GM11168 (cell line): ENCODE results near the gene ROPN1B.
"Not testable (repeated sequence)": the region's sequence is repeated elsewhere in the genome, so short reads cannot be mapped to it uniquely, and the experiment has no call there.

Experiments used
- in situ Hi-C: fragments of 300-500 bp; cut with MboI; formaldehyde crosslinking; loops from one replicate; pipeline ENCODE4 v1.12.0; 2022; ENCODE audit warnings: low sequenced_read_pairs; ENCODE audit not compliant: unreplicated experiment

The ROPN1B gene

DNA sequence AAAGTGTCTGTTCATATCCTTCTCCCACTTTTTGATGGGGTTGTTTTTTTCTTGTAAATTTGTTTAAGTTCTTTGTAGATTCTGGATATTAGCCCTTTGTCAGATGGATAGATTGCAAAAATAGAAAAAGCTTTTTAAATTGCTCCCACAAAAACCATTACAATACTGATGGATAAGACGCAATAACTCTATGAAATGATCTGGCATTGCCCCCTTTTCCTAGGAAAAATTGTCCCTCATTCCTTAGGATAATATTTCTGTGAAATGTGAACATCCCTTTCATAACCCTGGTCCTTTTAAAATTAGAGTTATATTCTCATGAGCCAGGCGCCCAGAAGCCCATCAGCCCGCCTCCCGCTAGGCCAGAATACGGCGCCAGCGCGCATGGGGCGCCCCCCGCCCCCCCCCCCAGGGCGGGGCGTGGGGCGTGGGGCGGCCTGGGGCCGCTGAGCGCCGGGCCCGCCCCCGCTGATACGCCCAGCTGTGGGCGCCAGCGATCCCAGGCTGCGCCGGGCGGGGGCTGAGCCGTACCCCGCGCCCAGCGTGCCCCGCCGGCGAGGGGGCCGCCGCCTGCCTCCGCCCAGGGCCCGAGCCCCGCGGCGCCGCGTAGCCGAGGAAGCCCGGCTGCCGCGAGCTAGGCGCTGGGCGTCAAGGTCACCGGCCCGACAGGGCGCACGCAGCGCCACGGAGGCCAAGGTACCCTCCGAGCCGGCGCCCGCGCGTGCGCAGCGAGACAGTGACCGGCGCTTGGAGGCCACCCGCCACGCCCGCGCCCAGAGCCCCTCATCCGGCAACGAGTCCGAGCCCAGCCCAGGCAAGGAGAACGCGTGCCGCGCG is 11.1 kb upstream of the ROPN1B start:
- in situ Hi-C loops = no loop called here

- in situ Hi-C loops = no loop called here
Measured at GRCh38 chr3:125958511-125959316, 10.3 kb upstream of the ROPN1B start.

- in situ Hi-C loops = no loop called here
Measured at GRCh38 chr3:125959317-125960065, 9.5 kb upstream of the ROPN1B start.

- in situ Hi-C loops = no loop called here
Measured at GRCh38 chr3:125960066-125960424, 8.9 kb upstream of the ROPN1B start.

GRCh38 chr3:125960456-125961288 is 8.3 kb upstream of the ROPN1B start:
- in situ Hi-C loops = no loop called here

DNA sequence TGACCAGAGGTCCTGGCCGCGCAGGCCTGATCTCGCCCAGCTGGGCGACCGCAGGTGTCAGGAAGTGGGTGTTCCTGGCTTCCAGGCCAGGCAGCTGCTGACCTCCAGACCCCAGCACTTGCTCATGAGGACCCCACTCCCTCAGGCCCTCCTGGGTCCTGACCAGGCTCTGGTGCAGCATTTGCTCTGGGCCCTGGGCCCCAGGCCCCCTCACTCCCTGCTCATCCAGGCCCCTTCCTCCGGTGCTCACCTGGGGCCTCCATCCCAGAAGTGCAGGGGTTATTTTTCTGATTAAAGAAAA is 7.7 kb upstream of the ROPN1B start:
- in situ Hi-C loops = no loop called here

- in situ Hi-C loops = not testable (repeated sequence)
Measured at GRCh38 chr3:125963834-125964233, 5.1 kb upstream of the ROPN1B start.

GRCh38 chr3:125965505-125965904 is 3.5 kb upstream of the ROPN1B start:
- in situ Hi-C loops = loop anchor here (5.0 kb wide), 1 partner anchor 1973 kb away; the partner anchor contains the start of gene ROPN1

- in situ Hi-C loops = loop anchor here (5.0 kb wide), 1 partner anchor 1975 kb away; the partner anchor contains the start of gene ROPN1
Measured at GRCh38 chr3:125967156-125967555, 1.8 kb upstream of the ROPN1B start.

DNA sequence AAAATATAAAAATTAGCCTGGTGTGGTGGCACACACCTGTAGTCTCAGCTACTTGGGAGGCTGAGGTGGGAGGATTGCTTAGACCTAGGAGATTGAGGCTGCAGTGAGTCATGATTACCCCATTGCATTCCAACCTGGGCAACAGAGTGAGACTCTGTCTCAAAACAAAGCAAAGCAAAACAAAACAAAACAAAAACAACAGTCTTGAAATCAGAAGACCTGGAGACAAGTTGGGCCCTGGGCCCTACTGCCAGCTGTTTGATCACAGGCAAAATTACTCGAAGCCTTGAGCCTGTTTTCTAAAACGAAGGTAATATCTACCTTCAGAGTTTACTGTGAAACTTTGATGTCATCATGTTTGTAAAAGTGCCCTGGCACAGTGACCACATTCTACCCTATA is 857 bp upstream of the ROPN1B start:
- in situ Hi-C loops = loop anchor here (5.0 kb wide), 1 partner anchor 1976 kb away; the partner anchor contains the start of gene ROPN1

DNA sequence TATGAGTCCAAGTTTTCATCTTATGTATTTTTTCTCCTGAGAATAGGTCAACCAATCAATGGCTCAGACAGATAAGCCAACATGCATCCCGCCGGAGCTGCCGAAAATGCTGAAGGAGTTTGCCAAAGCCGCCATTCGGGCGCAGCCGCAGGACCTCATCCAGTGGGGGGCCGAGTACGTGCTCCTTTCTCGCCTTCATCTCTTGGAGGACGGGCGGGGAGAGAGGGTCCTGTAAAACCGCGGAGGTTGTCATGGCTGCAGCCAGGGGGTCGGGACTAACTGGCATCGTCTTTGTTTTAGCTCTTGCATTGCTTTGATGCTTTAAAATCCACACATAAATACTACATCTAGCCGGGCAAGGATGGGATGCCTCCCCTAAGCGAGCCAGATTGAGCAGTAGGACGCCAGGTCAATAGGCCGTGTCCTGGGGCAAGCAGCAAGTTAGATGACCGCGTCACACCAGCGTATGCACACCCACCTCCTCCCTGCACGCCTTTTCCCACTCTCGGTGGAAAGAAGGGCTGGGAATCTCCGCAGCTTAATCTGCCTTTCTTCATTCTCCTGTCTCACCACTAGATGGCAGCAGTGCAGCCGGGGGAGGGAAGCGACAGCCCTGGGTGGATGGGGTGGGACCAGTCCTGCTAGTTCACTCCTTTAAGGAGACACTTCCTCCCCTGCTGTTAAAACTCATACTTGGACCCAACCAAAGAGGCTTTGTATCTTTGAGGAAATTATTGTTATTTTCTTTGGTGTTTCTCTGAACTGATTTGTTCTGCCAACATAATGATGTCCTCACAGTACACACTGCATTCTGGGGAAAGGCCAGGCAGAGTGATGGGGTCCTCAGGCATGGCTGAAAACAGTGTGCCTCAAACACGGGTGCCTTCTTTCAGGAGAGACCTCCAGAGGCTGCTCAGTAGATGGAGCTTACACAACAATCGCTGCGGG is 3.3 kb downstream of the ROPN1B start:
- in situ Hi-C loops = not testable (repeated sequence)

- in situ Hi-C loops = not testable (repeated sequence)
Measured at GRCh38 chr3:125975245-125976002, 6.4 kb downstream of the ROPN1B start.

- in situ Hi-C loops = not testable (repeated sequence)
Measured at GRCh38 chr3:125976003-125976390, 7.0 kb downstream of the ROPN1B start.

- in situ Hi-C loops = not testable (repeated sequence)
Measured at GRCh38 chr3:125977104-125977503, 8.1 kb downstream of the ROPN1B start.

DNA sequence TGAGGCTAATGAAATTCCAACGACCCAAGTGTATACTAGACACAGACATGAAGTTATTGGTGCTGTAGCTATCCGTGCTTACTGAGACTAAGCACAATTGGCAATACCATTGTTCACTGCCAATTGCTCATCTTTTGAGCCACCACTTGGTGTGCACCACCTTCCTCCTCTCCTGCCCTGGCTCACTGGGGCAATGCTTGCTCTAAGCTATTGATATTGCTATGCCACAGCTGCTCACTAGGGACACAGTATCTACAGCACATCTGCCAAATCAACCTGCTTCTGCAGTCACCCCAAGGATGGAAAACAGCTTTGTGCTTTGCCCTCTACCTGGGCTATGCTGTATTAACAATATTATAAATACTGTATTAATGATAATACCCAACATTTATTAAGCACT is 16.0 kb downstream of the ROPN1B start:
- in situ Hi-C loops = not testable (repeated sequence)

- in situ Hi-C loops = no loop called here
Measured at GRCh38 chr3:125990253-125990970, 21.4 kb downstream of the ROPN1B start.

DNA sequence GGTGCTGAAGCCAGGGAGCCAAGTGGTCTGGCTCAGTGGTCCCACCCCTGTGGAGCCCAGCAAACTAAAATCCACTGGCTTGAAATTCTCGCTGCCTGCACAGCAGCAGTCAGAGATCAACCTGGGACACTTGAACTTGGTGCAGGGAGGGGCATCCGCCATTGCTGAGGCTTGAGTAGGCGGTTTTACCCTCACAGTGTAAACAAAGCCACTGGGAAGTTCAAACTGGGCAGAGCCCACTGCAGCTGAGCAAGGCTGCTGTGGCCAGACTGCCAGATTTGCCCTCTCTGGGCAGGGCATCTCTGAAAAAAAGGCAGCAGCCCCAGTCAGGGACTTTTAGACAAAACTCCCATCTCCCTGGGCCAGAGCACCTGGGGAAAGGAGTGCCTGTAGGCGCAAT is 27.8 kb downstream of the ROPN1B start:
- in situ Hi-C loops = not testable (repeated sequence)
